AG20443 (cell line): ENCODE results near the gene MAMDC4.
"Not testable (repeated sequence)": the region's sequence is repeated elsewhere in the genome, so short reads cannot be mapped to it uniquely, and the experiment has no call there.

Experiments
- DNase-seq: peaks from one replicate; pipeline ENCODE4 v3.0.0; 2012; ENCODE audit warnings: low spot score, mixed read lengths

Gene MAMDC4

GRCh38 chr9:136862849-136863622, 10.9 kb downstream of the MAMDC4 start:
- no peak for DNase-seq

DNA sequence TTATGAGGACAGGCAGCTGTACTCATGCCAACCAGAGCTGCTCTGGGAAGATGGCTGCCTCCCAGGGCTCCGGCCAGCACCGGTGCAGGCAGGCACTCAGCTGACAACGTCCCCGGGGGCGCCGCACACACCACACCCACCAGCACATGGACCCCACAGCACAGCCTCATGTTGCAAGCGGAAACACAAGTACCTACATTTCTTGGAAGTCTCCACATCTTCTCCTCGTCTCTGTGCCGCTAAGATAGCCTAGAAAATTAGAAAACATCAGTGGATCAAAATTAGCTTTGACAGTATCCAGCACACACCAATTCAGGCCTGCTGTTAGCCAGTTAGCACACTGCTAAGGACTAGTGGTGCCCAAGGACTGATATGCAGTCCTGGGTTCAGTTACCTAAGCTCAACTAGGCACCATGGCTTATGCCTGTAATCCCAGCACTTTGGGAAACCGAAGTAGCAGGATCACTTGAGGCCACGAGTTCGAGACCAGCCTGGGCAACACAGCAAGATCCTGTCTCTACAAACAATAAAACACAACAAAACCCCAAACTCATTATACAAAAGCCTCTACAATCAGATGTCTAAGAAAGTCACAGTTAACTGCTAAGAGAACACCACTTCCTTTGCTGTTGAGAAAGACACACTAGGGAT, 11.6 kb downstream of the MAMDC4 start:
- DNase-seq = no peak

DNA sequence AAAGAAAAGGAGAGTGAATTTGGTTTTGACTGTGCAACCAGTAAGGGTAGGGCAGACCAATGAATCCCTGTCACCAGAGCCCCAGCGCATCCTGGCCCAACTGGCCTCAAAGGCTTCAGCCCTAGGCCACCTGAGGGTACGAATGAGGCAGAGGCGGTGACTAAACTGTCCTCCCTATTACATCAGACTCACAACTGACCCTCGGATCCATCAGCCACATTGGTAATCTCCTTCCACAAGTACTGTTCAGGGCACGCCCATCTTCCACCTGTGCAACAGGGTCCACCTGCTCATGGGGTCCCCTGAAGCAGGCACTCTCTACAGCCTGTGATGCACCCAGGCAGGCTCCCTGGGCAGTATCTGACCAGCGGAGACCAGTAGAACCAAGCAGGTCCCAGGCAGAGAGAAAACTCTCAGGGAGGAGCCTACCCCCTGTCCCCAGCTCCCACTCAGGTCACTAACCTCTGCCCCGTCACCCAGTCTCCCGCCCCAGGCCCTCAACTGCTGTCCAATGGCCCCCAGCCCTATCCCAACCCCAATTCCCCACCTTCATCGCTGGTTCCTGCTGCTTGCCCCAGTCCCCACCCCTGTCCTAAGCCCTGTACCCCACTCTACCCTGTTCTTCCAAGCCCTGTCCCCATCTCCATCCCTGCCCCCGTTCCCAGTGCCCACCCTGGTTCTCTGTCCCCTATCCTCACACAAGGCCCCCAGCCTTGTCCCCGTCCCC, 13.1 kb downstream of the MAMDC4 start:
- no peak for DNase-seq

DNA sequence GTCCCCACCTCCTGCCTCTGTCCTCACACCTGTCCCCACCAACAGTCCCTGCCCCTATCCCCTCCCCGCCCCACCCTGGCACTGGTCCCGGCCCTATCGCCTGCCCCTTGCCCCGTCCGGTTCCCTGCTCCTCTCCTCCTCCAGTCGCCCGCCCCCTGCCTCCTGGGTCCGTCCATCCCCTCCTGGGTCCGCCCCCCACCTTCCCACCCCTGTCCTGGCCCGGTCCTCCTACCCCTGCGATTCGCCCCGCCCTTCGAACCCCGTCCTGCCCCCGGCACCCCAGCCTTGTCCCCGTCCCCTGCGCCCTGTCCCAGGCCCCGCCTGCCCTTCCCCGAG, 13.6 kb downstream of the MAMDC4 start:
- DNase-seq = no peak

DNA sequence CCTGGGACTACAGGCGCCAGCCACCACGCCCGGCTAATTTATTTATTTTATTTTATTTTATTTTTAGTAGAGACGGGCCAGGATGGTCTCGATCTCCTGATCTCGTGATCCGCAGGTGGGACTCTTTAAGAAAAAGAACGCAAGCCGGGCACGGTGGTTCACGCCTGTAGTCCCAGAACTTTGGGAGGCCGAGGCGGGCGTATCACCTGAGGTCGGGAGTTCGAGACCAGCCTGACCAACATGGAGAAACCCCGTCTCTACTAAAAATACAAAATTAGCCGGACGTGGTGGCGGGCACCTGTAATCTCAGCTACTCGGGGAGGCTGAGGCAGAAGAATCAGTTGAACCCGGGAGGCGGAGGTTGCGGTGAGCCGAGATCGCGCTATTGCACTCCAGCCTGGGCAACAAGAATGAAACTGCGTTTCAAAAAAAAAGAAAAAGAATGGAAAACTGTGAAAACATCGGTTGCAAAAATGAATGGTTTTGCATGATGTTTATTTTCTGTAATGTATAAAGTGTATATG, 14.8 kb downstream of the MAMDC4 start:
- not testable (repeated sequence) for DNase-seq

DNA sequence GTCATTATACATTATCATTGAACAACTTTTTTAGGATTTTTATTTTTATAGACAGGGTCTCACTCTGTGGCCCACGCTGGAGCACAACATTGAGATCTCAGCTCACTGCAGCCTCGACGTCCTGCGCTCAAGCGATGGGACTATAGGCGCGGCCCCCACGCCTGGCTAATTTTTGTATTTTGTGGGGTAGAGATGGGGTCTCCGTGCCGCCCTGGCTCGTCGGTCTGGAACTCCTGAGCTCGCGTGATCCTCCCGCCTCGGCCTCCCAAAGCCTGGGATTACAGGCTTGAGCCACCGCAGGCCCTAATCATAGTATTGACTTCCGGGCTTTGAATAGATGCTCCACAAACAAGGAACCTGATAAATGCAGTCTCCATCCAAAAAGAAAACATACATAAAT, 15.3 kb downstream of the MAMDC4 start:
- DNase-seq = no peak

DNA sequence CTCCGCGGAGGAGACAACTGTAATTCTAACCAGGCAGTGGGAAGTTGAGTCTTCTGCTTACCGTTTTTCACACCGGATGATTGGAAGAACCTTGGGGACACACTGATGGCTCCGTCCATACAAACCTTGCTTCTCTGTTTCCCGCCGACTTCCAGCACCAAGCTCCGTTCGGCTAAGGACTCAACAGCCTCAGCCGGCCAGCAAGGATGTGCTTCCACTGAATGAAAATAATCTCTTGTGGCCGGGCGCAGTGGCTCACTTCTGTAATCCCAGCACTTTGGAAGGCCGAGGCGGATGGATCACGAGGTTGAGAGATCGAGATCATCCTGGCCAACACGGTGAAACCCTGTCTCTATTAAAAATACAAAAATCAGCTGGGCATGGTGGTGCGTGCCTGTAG, 15.8 kb downstream of the MAMDC4 start:
- no peak for DNase-seq

GRCh38 chr9:136868644-136869043, 16.5 kb downstream of the MAMDC4 start:
- DNase-seq = no peak

GRCh38 chr9:136869611-136870010, 17.5 kb downstream of the MAMDC4 start:
- DNase-seq = not testable (repeated sequence)

DNA sequence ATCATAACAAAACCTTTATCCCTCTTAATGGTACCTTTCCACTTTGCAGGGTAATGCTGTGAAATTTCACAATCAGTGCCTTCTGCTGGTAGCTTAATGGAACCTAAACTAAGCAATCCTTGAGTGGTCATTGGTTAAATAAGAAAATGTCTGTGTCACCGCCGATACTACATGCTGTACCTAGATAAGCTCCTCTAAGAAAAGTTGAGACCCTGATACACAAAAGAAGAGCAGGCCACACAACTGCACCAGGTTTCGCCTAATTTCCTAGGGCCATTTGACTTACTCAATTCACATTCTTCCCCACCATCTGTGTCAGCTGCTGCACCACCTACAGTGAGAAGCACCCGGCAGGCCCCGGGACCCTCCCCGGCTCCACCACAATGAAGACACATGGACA, 23.0 kb downstream of the MAMDC4 start:
- no peak for DNase-seq

- DNase-seq = no peak
These were observed 24.3 kb downstream of the MAMDC4 start for GRCh38 chr9:136876476-136876875.

GRCh38 chr9:136880651-136881050, 28.5 kb downstream of the MAMDC4 start:
- DNase-seq = no peak

DNA sequence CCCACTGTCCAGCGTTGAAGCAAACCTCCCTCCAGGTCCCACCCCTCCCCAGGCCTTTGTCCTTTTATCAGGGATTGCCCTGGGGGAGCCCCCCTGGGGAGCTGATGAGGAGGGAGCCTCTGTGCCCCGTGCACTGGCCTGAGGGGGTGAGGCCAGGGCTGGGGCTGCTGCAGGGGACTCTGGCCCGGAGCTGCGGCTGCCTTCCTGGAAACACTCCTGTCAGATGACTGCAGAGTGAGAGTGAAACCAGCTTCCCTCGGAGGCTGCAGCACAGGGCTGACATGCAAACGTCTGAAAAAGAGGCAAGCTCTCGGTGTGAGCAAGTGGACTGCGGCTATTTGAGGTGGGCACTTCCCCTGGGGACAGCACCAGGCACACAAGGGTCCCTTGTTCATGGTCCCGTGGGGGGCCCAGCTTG, 29.6 kb downstream of the MAMDC4 start:
- peak; percentile 57 for DNase-seq

- peak; percentile 88 for DNase-seq
These were observed 30.2 kb downstream of the MAMDC4 start for GRCh38 chr9:136882109-136882946.

- DNase-seq = not testable (repeated sequence)
These were observed 30.8 kb downstream of the MAMDC4 start for GRCh38 chr9:136882947-136883283.

DNA sequence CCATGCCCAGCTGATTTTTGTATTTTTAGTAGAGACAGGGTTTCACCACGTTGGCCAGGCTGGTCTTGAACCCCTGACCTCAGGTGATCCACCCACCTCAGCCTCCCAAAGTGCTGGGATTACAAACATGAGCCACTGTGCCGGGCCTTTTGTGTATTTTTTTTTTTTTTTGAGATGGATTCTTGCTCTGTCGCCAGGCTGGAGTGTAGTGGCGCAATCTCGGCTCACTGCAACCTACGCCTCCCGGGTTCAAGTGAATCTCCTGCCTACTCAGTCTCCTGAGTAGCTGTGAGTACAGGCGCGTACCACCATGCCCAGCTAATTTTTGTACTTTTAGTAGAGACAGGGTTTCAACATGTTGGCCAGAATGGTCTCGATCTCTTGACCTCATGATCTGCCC, 31.5 kb downstream of the MAMDC4 start:
- not testable (repeated sequence) for DNase-seq

DNA sequence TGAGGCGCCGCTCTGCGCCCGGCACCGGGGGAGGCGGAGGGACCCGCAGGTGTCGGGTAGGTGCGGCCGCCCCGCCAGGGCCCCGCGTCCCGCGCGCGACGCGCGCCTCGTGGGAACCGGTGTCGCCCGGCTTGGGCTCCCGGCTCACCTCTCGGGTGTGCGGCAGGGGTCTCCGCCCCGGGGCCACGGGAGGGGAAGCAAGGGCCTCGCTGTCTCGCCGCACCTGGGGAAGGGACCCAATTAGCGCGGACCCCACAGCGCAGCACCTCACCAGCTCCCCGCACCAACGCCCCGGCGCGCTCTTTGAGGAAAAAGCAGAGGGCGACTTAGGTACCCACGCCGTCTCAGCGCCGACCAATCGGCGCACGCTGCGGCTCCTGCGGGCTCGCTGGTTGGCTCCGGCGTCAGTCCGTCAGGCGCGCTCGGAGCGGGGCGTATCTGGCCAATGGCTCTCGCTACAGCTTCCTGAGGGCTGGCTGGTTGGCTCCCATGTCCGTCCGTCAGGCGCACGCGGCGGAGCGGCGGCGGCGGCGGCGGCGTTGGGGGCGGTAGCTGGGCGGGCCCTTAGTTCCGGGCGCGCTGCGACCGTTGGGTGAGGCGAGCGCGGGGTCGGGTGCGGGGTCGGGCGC, 33.9 kb downstream of the MAMDC4 start, which contains the start of gene TRAF2:
Gene TRAF2, plus strand, starts transcription at position 567 of the 629 bp plus-strand sequence. CDS start 12,225 bp downstream, outside the sequence.
- DNase-seq = peak; percentile 100

DNA sequence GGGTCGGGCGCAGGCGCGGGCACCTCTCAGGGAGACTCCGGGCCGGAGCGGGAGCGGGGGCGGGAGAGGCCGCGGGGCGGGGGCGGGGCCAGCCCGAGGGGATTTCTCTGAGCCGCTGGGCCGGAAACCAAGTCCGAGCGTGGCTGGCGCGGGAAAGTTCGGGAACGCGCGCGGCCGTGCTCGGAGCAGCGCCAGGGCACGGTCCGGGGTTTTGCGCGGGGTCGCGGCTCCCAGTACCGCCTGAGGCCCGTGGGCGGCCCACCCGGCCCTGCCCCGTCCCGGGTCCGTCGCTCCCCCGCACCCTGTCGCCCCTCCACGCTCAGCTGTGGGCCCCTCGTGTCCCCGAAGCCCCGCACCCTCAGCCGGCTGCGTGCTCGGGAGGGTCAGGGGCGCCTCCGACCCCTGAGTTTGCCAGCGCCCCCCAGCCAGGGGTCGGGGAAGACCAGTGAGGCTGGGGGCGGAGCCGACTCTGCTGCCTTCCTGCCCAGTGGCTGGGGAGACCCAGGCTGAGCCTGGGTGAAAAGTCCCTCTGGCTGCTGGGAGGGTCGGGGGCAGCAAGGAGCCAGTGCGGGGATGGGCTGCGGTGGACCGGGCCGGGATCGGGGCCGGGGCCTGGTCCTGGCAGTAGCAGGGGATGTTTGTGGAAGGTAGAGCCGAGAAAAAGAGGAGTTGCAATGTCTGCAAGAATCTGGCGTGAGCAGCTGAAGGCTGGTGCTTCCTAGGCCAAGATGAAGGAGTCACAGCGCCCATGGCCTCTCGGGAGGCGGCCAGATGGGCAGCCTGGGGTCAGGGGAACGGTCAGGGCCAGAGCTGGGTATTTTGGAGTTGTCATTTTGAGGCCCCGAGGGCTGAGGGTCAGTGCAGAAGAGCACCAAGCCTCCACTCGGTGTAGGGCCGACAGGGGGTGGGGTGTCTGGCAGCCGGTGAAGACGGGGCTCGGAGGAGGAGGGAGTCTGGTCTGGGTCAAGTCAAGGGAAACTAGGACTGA, 34.8 kb downstream of the MAMDC4 start:
- DNase-seq = peak; percentile 86

DNA sequence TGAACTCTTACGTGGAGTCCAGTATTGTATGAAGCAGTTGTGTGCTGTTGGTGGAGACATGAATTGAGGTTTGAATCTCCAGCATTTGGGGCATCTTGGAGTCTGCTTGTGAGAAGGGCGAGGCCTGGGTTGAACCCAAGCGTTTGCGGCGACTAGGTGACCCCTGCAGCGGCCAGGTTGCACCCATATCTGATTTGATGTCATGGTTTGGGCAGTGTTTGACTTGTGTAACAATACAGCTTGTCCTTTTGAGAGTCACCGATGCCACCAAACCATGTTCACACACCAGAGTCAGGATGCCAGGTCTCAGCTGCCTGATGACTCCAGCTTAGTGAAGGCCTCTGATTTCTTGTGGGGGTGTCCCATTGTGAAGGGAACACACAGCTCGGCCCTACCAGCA, 36.3 kb downstream of the MAMDC4 start:
- DNase-seq = no peak

DNA sequence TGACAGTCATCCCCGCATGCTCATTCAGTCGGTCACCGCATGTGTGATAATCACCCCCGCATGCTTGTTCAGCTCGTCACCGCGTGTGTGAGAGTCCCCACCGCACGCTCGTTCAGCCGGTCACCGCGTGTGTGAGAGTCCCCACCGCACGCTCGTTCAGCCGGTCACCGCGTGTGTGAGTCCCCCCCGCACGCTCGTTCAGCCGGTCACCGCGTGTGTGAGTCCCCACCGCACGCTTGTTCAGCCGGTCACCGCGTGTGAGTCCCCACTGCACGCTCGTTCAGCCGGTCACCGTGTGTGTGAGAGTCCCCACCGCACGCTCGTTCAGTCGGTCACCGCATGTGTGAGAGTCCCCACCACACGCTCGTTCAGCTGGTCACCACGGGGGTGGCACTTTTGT, 37.7 kb downstream of the MAMDC4 start:
- DNase-seq = no peak
